ENCODE data around the gene TBCD. TPM values are rescaled to one million over a fixed set of nuclear protein-coding genes. Genes with fewer than 3 reads are reported as not detected.

The TBCD gene
- total RNA-seq, 1 experiment from 2014 or later = 129 TPM

GRCh38 chr17:82831818-82832200 lies 79.9 kb downstream of the TBCD start:
- TF ChIP-seq, protein P1, sequence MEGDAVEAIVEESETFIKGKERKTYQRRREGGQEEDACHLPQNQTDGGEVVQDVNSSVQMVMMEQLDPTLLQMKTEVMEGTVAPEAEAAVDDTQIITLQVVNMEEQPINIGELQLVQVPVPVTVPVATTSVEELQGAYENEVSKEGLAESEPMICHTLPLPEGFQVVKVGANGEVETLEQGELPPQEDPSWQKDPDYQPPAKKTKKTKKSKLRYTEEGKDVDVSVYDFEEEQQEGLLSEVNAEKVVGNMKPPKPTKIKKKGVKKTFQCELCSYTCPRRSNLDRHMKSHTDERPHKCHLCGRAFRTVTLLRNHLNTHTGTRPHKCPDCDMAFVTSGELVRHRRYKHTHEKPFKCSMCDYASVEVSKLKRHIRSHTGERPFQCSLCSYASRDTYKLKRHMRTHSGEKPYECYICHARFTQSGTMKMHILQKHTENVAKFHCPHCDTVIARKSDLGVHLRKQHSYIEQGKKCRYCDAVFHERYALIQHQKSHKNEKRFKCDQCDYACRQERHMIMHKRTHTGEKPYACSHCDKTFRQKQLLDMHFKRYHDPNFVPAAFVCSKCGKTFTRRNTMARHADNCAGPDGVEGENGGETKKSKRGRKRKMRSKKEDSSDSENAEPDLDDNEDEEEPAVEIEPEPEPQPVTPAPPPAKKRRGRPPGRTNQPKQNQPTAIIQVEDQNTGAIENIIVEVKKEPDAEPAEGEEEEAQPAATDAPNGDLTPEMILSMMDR (conservative IDR thresholded peaks at IDR 0.05) = no peak
- H3K9me3 ChIP-seq (ENCODE audit: control insufficient read depth, low read depth, low read length) = no peaks in the 10 kb centered on the region
- no CpG with 5 or more reads among the region's 18 CpGs for WGBS (ENCODE audit: extremely low coverage, insufficient read length, low lambda C conversion rate)

More at GRCh38 chr17:82831818-82832200, 79.9 kb downstream of the TBCD start:
- Histone ChIP-seq H3K9ac (ENCODE audit: extremely low read depth, insufficient read length, low read length) (no peak overlapping the region), H2BK12ac (ENCODE audit: insufficient read length, low read depth, low read length) (no peak overlapping the region), H3K4ac (ENCODE audit: low read depth, low read length) (no peak overlapping the region), H3K27me3 (ENCODE audit: insufficient read depth, low read length) (no peaks in the 10 kb centered on the region), H3K4me1 (ENCODE audit: insufficient read depth, low read length) (no peaks in the 10 kb centered on the region), H3K18ac (ENCODE audit: insufficient read length, low read depth, low read length) (no peak overlapping the region), H3K27ac (ENCODE audit: insufficient read length, low read depth, low read length) (no peak overlapping the region), H3K14ac (ENCODE audit: insufficient read depth, low read length) (no peak overlapping the region), H2BK20ac (ENCODE audit: low read depth, low read length, poor library complexity, severe bottlenecking) (no peak overlapping the region), H4K91ac (ENCODE audit: insufficient read length, low read depth, low read length) (no peak overlapping the region), H4K20me1 (ENCODE audit: control insufficient read depth, insufficient read depth, insufficient read length) (no peaks in the 10 kb centered on the region), H4K8ac (replicated peaks; ENCODE audit: insufficient read length, low read depth, low read length) (no peak overlapping the region), H2AK5ac (ENCODE audit: insufficient read length, low read length) (no peak overlapping the region), H3K23ac (ENCODE audit: insufficient read length, low read depth, low read length) (no peak overlapping the region), H3K79me1 (ENCODE audit: insufficient read depth, low read depth, low read length, poor library complexity, severe bottlenecking) (no peaks in the 10 kb centered on the region), H4K5ac (ENCODE audit: insufficient read length, low read depth, low read length) (no peak overlapping the region), H3T11ph (ENCODE audit: low read length) (no peak overlapping the region), H2BK120ac (ENCODE audit: low read depth, low read length, poor library complexity, severe bottlenecking) (no peak overlapping the region), H3K56ac (ENCODE audit: insufficient read length, low read depth, low read length) (no peak overlapping the region), H3K79me2 (ENCODE audit: insufficient read depth, low read length) (peaks cover 2% of the 10 kb centered on the region; the same call in 1 of the 2 replicates), H3K4me2 (ENCODE audit: insufficient read depth, insufficient read length, low read length) (no peak overlapping the region), H2BK5ac (ENCODE audit: insufficient read length, low read length) (no peak overlapping the region), H2AFZ (ENCODE audit: low read length) (no peak overlapping the region), H2BK15ac (ENCODE audit: low read depth, low read length) (no peak overlapping the region), H3K23me2 (ENCODE audit: insufficient read length, low read depth, low read length, poor library complexity, severe bottlenecking) (no peaks in the 10 kb centered on the region)
- Mint-ChIP-seq H3K4me1 (peaks cover 10 to 12% of the 10 kb centered on the region in 2 experiments), H3K27ac (peak overlapping the region; percentile 41 to 91 (median 82); a peak in 4 of 7 replicates), H3K36me3 (ENCODE audit: insufficient read depth in 1 of 3, low read depth in 3 of 3) (peaks cover 26 to 44% (median 41%) of the 10 kb centered on the region in 3 experiments), H3K9me3 (peaks cover 3 to 12% of the 10 kb centered on the region in 2 experiments; a peak in 2 of 5 replicates), H3K4me3 (no peak overlapping the region), H3K27me3 (ENCODE audit: low read depth) (no peaks in the 10 kb centered on the region; the same call in 1 of the 2 replicates)
- DNase-seq = no peak
